Right ventricle myocardium inferior (tissue), 1 donor: ENCODE results near the gene XPNPEP2. TPM values are rescaled to one million over a fixed set of nuclear protein-coding genes. Genes with fewer than 3 reads are reported as not detected.
"Not testable (repeated sequence)": the region's sequence is repeated elsewhere in the genome, so short reads cannot be mapped to it uniquely, and the experiment has no call there.

Experiments used
- ATAC-seq: fragments of 200-7000 bp; cut with Tn5 transposase; one replicate; pipeline ENCODE4 v1.9.1; 2020; ENCODE audit warnings: mild to moderate bottlenecking, moderate library complexity
- DNase-seq: peaks from one replicate; pipeline ENCODE4 v3.0.0; 2021; ENCODE audit errors: missing footprints
- intact Hi-C: fragments of 100-400 bp; cut with DNase I; formaldehyde crosslinking; loops from one replicate; pipeline ENCODE4 v1.11.0; 2022
- total RNA-seq: library from RNA; stranded (reverse); fragmentation: NEBNext Ultra II Directional; extraction: Animal tissue kit (Norgen Biotek cat#: 25700); gene quantifications from one replicate; pipeline ENCODE4 v1.2.1, GENCODE V29; 2021
- donor health status: DM: no; HTN: yes; CAD: no; lungs with severe emphysema.

The XPNPEP2 gene
- total RNA-seq, 1 donor from 2014 or later = 0.68 TPM

- DNase-seq = no peak
- intact Hi-C loops = no loop called here
- no peak for ATAC-seq
These were observed 20.9 kb upstream of the XPNPEP2 start for GRCh38 chrX:129717892-129718291.

DNA sequence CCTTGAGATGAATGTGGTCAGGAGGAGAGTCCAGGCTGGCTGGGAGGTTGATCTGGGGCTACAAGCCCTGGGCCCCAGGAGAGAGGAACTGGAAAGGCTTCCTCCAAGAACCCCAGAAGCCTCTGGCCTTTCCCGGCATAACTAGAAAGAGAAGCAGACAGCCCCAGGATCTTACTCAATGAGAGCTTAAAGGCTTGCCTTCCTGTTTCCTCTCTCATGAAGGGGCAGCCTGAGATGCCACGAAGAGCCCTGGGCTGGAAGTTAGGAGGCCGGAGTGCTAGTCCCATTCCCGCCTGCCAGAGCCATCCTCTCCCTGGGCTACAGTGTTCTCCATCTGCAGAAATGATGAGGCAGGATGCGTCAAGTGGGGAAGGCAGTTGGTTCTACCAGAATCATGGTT is 20.1 kb upstream of the XPNPEP2 start:
- intact Hi-C loops = no loop called here
- DNase-seq = no peak
- no peak for ATAC-seq

DNA sequence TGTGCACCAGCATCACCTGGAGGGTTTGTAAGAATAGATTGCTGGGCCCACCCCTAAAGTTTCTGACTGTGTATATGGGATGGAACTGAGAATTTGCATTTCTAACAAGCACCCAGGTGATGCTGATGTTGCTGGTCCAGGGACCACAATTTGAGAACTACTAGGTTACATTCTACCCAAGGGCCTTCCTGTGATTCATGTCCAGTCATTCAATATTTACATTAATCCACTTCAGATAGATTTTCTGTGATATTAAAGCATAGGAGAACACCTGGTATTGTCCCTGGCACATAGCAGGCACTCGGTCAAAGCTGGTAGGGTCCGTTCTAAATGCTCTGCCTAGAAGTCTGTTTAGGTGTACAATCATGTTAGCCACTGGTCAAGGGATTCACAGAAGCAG is 19.5 kb upstream of the XPNPEP2 start:
- no peak for ATAC-seq
- intact Hi-C loops = no loop called here
- no peak for DNase-seq

DNA sequence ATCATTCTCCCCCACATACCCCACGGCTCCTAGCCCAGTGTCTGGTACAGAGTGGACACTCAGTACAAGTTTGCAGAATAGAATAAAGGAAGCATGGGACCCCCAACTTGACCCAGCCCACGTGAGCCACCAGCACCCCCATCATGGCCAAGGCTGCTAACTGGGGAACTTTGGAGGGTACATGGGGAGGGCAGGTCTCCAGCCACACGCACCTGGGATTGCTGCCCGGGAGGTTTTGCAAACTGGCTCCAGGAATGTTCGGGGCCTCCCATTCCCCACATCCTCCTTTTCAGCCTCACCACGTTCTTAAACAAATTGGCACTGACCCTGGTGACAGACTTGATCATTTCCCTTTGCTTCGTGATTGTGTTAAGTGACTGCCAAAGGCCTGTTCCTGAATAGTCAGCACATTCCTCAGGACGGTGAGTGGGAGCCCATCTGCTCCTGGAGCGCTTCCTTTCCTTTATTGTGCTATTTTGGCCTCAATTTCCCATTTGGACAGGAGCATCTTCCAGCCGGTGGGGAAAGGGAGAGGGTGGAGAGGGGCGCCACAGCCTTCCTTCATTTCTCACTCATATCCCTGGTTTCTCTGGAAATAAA is 18.7 kb upstream of the XPNPEP2 start:
- intact Hi-C loops = no loop called here
- ATAC-seq (no peak), DNase-seq (no peak)

- no peak for DNase-seq
- intact Hi-C loops = no loop called here
- ATAC-seq = no peak
These were observed 18.0 kb upstream of the XPNPEP2 start for GRCh38 chrX:129720741-129721140.

DNA sequence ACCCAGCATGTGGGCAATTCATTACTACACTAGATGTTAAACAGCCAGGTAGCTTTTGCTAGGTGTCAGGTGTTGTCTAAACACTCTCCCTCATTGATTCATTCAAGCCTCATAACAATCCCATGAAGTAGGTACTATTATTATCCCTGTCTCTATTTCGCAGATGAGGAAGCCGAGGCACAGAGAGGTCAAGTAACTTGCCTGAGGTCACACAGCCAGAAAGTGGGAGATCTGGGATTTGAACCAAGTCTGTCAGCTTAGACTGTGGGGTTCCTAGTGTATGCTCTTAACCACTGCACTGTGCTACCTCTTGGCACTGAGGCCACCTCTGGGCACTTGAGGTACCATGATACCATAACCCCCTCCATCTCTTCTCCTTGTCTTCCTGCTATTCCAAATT is 17.4 kb upstream of the XPNPEP2 start:
- ATAC-seq (no peak), DNase-seq (no peak)
- intact Hi-C loops = no loop called here

- intact Hi-C loops = no loop called here
- DNase-seq (no peak), ATAC-seq (no peak)
These were observed 16.9 kb upstream of the XPNPEP2 start for GRCh38 chrX:129721870-129722269.

DNA sequence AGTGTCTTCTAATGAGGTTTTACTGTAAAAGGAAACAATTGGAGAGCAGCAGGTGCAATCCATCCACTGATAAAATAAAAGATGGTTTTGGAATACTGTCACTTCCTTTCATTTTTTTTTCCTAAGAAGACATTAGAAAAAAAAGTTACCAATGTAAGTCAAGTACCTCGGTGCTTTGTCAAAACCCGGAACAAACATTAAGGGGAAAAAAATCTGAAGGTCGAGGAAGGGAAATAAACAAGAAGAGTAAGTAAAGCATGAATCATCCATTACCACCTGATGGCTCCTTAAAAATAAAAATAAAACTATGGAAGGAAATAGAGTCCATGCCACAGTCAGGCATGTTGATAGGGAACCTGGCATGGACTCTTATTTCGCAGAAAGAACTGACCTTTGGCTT is 15.3 kb upstream of the XPNPEP2 start:
- ATAC-seq (no peak), DNase-seq (no peak)
- intact Hi-C loops = no loop called here

DNA sequence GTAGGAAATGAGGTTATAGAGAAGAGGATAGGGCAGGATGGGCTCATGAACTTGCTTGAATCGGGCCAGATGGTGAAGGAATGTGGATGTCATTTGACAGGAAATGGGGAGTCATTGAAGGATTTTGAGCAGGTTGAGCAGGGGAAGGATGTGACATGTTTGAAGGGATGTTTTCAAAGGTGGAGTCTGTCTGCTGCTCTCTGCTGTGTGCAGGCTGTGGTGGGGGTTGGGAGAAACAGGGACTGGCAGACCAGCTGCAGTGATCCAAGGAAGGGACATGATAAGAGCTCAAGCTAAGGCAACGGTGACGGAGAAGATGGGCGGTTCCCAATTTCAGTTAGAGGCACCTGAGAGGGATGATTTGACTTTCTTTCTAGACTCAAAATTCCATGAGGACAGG is 14.0 kb upstream of the XPNPEP2 start:
- intact Hi-C loops = loop anchor here (5.0 kb wide), 1 partner anchor 72 kb away; the partner anchor contains the start of gene APLN
- DNase-seq (no peak), ATAC-seq (no peak)

DNA sequence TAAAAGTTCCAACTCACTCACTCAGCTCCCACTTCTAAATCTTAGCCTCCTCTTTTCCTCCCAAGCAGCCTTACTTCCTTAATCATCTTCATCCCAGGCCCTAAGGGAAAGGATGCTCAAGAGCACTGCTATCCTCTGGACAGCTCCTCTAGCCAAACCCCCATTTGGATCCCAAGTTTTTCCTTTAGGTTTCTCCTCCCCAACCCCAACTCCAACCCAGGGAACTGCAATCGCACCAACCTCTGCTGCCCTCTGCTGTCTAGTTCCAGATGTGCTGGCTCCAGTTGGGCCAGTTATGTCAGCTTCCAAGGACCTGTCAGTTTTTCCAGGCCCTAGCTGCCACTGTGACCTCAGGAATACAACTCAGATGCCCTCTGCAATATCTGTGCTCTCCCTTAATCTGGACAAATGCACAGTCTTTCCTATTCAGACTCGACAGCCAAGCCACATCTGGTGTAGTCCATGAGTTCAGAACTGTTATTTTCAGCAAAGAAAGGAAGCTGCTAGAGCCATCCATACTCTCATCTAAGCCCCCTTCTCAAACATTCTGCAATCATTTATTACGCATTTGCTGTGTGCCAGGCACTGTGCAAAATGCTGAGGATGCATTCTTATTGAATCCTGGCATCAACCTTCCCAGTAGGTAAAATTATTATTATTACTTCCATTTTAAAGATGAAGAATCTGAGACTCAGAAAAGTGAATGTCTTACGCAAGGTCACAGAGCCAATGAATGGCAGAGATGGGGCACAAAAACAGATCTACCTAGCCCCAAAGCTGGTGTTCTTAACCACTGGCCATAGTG is 12.3 kb upstream of the XPNPEP2 start:
- intact Hi-C loops = loop anchor here (1.0 to 5.0 kb wide), 3 partner anchors 74 to 120 kb away; partner anchors contain the start of gene APLN
- ATAC-seq (peak; percentile 83), DNase-seq (no peak)

- ATAC-seq (no peak), DNase-seq (no peak)
- intact Hi-C loops = loop anchor here (5.0 kb wide), 1 partner anchor 76 kb away; the partner anchor contains the start of gene APLN
These were observed 10.7 kb upstream of the XPNPEP2 start for GRCh38 chrX:129728061-129728460.

- no peak for ATAC-seq
- intact Hi-C loops = no loop called here
- no peak for DNase-seq
These were observed 7.6 kb upstream of the XPNPEP2 start for GRCh38 chrX:129731228-129731627.

DNA sequence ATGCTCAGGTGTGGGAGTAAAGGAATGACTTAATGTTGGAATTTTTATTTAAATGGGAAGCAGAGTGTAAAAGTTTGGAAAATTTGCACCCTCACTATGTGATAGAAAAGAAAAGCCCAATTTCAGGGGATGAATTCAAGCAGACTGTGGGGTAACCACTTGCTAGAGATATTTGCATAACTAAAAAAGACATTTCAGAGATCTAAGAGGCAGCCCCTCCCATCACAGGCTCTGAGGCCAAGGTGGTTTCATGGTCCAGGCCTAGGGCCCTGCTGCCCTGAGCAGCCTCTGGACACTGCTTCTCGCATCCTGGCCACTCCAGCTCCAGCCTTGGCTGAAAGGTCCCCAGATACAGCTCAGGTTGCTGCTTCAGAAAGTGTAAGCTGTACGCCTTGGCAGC is 5.9 kb upstream of the XPNPEP2 start:
- ATAC-seq (no peak), DNase-seq (no peak)
- intact Hi-C loops = no loop called here

DNA sequence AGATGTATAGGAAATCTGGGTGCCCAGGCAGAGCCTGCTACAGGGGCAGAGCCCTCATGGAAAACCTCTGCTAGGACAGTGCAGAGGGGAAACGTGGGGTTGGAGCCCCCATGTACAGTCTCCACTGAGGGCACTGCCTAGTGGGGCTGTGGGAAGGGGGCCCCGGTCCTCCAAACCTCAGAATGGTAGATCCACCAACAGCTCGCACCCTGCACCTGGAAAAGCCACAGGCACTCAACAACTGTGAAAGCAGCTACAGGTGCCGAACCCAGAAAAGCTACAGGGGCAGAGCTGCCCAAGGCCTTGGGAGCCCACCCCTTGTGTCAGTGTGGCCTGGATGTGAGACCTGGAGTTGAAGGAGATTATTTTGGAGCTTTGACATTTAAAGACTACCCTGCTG is 5.4 kb upstream of the XPNPEP2 start:
- intact Hi-C loops = no loop called here
- DNase-seq (no peak), ATAC-seq (no peak)

DNA sequence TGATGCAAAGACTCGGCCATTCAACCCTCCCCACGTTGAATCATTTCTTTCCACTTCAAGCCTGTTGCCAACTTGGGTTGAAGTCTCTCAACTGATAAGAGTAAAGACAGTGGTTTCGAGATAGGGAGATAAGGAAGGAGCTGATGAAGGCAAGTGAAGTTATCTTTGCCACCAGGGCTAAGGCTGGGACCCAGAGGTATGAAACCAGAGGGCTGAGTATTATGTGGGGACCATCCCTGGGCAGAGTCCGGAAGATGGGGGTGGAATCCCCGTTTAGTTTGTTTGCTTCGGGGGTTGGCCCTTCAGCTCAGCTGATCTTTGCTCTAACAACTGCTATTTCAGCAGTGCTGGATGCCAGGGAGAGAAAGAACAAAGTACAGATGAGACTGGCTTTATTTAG is 2.3 kb upstream of the XPNPEP2 start:
- ATAC-seq = no peak
- intact Hi-C loops = no loop called here
- DNase-seq = no peak

DNA sequence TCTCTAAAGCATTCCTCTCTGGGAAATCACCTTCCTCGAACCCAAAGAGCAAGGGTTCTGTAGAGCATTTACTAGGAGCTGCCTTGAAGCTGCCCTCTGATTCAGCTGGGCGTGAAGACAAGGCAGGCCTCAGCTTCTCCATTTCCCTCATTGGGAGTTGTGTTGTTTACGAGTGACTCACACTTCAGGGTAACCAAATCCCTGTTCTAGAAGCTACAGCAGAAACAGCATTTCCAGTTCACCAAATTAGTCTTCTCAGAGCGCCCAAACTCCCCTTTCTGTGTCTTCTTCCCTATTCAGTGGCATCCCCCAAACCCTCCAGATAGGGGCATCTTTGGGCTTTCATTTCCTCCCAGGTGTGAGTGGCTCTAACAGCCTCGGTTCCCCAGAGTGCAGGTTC is 863 bp upstream of the XPNPEP2 start:
- DNase-seq (no peak), ATAC-seq (peak; percentile 69)
- intact Hi-C loops = no loop called here

DNA sequence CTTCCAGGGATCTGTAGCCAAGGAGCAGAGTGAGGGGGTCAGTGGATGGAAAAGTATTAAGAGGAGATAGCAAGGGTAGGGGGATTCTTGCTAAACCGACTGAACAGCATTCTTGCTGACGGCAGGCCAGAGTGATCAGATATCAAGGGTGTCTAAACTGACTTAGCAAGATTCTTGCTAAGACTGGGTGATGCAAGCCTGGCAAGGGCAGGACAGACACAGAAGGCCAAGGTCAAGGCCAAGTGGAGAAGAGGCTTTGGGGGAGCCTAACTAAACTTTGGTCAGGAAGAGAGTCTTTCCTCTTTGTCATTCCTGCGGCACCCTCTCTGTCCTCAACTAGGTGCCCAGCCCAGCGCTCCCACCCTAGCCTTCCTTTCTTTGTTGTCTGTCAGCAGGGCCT is 799 bp downstream of the XPNPEP2 start:
- DNase-seq = no peak
- intact Hi-C loops = no loop called here
- no peak for ATAC-seq

DNA sequence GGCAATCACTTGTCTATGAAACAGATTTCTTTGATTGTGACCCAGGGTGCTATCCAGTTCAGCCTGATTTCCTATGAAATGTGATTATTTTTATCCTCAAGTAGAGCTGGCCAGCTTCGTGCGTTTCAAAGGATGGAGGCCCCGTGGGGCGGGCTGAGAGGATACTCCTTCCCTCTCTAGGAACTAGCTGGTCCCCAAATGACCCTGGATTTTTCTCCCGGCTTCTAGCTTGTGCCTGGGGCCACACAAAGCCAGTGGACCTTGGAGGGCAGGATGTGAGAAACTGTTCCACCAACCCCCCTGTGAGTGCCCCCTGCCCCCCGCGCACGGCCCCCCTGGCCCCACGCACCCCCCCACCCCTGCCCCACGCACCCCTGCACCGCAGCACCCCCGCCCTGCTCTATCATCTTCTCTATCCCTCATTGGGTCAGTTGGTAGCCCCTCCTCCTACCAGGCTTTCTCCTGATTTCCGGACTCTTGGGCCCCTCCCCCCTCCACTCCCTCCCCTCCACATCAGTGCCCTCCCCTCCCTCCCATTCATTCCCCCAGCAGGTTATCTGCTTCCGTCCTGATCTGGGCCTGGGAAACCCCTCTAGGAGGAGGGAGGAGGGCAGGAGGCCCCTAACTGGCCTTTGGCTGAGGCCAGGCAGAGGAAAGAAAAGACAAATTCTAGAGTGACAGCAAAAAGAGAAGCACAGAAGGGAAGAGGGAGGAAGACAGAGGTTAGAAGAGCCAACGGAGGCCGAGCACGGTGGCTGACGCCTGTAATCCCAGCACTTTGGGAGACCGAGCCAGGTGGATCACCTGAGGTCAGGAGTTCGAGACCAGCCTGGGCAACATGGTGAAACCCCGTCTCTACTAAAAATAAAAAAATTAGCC is 3.3 kb downstream of the XPNPEP2 start:
- intact Hi-C loops = no loop called here
- no peak for DNase-seq
- no peak for ATAC-seq

DNA sequence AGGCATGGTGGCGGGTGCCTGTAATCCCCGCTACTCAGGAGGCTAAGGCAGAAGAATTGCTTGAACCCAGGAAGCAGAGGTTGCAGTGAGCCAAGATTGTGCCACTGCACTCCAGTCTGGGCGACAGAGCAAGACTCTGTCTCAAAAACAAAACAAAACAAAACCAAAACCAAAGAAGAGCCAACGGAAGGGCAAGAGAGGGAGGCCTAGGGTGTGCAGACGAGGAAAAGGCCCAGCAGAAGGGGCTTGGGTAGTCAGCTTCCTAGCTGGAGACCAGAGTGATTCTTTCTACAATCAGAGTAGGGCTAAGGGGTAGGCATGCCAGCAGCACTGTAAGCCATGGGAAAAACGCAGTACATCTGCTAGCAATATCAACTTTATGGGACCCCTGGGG is 4.0 kb downstream of the XPNPEP2 start:
- ATAC-seq, DNase-seq, intact Hi-C loops: not testable (repeated sequence)

DNA sequence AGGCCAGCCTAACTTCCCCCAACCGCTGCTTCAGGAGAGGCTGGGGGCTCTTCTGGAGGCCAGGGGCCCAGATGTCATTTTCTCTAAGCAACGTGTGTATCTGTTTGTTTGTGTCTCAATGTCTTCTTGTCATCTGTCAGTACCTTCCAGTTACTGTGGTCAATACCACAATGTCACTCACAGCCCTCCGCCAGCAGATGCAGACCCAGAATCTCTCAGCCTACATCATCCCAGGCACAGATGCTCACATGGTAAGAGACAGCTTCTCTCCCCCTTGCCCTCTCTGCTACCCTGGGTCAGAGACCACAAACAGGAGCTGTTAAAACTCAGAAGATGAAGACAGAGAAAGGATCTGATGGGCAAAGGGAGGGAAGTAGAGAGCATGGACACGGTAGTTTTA is 5.0 kb downstream of the XPNPEP2 start:
- intact Hi-C loops = no loop called here
- DNase-seq (no peak), ATAC-seq (no peak)
